Measurements from ENCODE around the gene RBM26. TPM values are rescaled to one million over a fixed set of nuclear protein-coding genes. Genes with fewer than 3 reads are reported as not detected.
"Not testable (repeated sequence)": the region's sequence is repeated elsewhere in the genome, so short reads cannot be mapped to it uniquely, and the experiment has no call there.

RBM26 gene
- total RNA-seq, 4 donors from 2014 or later: 54.7 to 67.5 (median 56.8) TPM

DNA sequence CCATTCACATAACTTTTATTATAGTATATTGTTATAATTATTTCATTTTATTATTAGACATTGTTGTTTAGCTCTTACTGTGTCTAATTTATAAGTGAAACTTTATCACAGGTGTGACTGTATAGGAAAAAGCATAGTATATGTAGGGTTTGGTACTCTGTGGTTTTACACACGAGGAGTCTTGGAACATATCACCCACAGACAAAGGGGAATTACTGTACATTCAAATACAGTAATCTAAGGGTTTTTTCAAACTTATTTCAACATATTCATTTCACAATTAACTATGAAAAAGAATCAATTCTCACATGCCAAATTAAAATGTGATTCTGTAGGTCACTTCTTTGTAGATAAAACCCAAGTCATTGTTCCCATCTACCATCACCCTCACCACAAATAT, 46.0 kb downstream of the RBM26 start:
- no peaks in the 10 kb centered on the region for H3K27me3 ChIP-seq
- no peak overlapping the region for H3K4me3 ChIP-seq (replicated peaks in 1 of 3)
- DNase-seq: no peak
- no peak overlapping the region for H3K27ac ChIP-seq
- intact Hi-C loops (cut with DNase I): no loop called here
- 85 to 90% methylated on average over 1 of the region's 1 CpG for WGBS, 2 donors
- H3K9me3 ChIP-seq: no peaks in the 10 kb centered on the region
- no peaks in the 10 kb centered on the region for H3K4me1 ChIP-seq
- TF ChIP-seq POLR2A (IDR thresholded peaks at IDR 0.05): no peak
- peaks cover 4 to 17% of the 10 kb centered on the region in 2 donors for H3K36me3 ChIP-seq

DNA sequence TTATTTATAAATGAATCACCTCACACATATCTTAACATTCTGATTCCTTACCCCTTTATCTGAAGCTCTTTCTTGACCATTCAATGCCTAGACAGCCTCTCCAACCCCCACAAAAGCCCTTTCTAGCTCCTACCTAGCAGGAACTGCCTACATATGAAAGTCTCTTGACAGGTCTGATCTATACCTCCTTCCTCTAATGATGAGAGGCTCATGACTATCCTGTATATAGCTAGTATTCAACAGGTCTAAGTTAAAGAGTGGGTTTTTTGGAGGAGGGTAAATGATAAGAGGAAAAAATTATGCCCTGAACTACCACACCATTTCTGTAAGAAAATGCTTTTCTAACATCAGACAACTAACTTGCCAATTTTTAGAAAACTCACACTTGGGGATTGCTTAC, 47.0 kb downstream of the RBM26 start:
- no peak overlapping the region for H3K4me3 ChIP-seq (replicated peaks in 1 of 3)
- no peaks in the 10 kb centered on the region for H3K27me3 ChIP-seq
- TF ChIP-seq, protein P1, sequence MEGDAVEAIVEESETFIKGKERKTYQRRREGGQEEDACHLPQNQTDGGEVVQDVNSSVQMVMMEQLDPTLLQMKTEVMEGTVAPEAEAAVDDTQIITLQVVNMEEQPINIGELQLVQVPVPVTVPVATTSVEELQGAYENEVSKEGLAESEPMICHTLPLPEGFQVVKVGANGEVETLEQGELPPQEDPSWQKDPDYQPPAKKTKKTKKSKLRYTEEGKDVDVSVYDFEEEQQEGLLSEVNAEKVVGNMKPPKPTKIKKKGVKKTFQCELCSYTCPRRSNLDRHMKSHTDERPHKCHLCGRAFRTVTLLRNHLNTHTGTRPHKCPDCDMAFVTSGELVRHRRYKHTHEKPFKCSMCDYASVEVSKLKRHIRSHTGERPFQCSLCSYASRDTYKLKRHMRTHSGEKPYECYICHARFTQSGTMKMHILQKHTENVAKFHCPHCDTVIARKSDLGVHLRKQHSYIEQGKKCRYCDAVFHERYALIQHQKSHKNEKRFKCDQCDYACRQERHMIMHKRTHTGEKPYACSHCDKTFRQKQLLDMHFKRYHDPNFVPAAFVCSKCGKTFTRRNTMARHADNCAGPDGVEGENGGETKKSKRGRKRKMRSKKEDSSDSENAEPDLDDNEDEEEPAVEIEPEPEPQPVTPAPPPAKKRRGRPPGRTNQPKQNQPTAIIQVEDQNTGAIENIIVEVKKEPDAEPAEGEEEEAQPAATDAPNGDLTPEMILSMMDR (IDR thresholded peaks at IDR 0.05): no peak
- TF ChIP-seq POLR2A (IDR thresholded peaks at IDR 0.05): no peak
- intact Hi-C loops (cut with DNase I): no loop called here
- no peaks in the 10 kb centered on the region for H3K9me3 ChIP-seq
- H3K36me3 ChIP-seq: peaks cover 0 to 18% of the 10 kb centered on the region in 2 donors
- no peak for DNase-seq
- H3K27ac ChIP-seq: no peak overlapping the region
- H3K4me1 ChIP-seq: no peaks in the 10 kb centered on the region

DNA sequence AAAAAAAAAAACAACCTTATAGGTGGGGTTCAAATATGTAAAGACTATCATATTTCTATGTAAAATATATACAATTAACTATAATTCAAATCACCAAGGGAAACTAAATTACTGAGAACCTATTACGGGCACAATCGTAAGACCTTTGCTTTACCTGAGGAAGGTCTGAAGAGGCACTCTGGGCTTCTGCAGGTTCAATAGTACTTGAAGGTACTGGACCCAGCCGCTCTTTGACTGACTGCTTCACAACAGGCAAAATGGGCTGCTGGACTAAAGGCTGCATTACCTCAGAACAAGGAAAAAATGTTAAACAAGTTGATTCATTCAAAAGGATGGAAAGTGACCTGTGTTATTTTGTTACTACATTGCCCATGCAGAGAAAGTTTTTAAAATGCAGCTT, 51.8 kb downstream of the RBM26 start:
- no peak overlapping the region for H3K27ac ChIP-seq
- H3K4me3 ChIP-seq (replicated peaks in 1 of 3): no peak overlapping the region
- H3K9me3 ChIP-seq: no peaks in the 10 kb centered on the region
- H3K27me3 ChIP-seq: no peaks in the 10 kb centered on the region
- no peak for TF ChIP-seq POLR2A (IDR thresholded peaks at IDR 0.05)
- TF ChIP-seq, protein P1 (IDR thresholded peaks at IDR 0.05): no peak
- DNase-seq: peak; percentile 55 to 56
- intact Hi-C loops (cut with DNase I): no loop called here
- no peaks in the 10 kb centered on the region for H3K4me1 ChIP-seq
- WGBS, 2 donors: 48 to 71% methylated on average over 3 of the region's 3 CpGs
- H3K36me3 ChIP-seq: peaks cover 0 to 18% of the 10 kb centered on the region in 2 donors

DNA sequence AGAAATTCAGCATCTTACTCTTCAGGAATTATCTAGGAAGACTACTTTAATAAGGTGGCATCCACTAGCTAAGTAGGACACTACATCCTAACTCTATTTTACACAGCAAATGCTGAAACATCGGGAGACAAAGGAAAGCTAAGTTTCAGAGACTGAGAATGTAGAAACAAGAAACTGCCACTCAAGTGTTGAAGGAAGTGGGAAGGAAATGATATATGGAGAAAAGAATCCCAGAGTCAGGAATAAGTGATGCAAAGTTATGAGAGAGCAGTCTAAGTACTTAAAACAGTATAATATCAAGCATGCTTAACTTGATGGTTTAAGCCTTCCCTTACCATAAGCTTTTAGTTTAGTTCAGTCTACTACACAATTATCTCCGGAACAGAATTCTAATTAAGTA, 52.4 kb downstream of the RBM26 start:
- Histone ChIP-seq H3K4me1 (no peaks in the 10 kb centered on the region), H3K36me3 (peaks cover 0 to 12% of the 10 kb centered on the region in 2 donors), H3K27me3 (no peaks in the 10 kb centered on the region), H3K27ac (no peak overlapping the region), H3K9me3 (no peaks in the 10 kb centered on the region), H3K4me3 (replicated peaks in 1 of 3) (no peak overlapping the region)
- intact Hi-C loops (cut with DNase I): no loop called here
- no peak for DNase-seq
- TF ChIP-seq, protein P1 (IDR thresholded peaks at IDR 0.05): no peak
- no peak for TF ChIP-seq POLR2A (IDR thresholded peaks at IDR 0.05)
- 78 to 94% methylated on average over 2 of the region's 2 CpGs for WGBS, 2 donors

DNA sequence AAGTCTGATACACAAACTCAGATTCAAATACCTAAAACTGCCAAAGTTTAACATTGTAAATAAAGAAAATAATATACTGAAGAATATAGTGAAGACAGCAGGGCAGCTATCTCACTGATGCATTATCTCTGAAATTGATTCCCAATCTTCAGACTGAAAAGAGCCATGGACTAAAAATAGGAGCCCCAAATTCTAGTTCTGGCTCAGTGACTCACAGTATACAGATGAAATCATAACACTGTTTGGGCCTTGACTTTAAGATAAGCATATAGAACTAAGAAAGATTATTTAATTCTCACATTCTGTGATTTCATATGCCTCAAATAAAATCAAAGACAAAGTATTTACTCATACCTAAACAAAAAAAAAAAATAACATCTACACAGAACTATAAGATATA, 53.9 kb downstream of the RBM26 start:
- peaks cover 0 to 8% of the 10 kb centered on the region in 2 donors for H3K36me3 ChIP-seq

DNA sequence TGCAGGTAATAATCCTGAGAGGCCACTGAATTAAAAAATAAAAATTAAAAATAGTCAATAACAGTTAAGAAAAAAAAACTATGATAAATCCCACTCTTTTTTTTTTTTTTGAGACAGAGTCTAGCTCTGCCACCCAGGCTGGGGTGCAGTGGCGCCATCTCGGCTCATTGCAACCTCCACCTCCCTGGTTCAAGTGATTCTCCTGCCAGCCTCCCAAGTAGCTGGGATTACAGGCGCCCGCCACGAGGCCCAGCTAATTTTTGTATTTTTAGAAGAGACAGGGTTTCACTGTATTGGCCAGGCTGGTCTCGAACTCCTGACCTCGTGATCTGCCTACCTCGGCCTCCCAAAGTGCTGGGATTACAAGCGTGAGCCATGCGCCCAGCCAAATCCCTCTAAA, 56.4 kb downstream of the RBM26 start:
- intact Hi-C loops (cut with DNase I); H3K4me1 ChIP-seq; H3K9me3 ChIP-seq; DNase-seq; H3K36me3 ChIP-seq; H3K27me3 ChIP-seq; H3K27ac ChIP-seq; H3K4me3 ChIP-seq (replicated peaks in 1 of 3): not testable (repeated sequence)
- WGBS, 2 donors: 93 to 97% methylated on average over 10 of the region's 10 CpGs

More for the DNA sequence above, 53.9 kb downstream of the RBM26 start:
- TF ChIP-seq POLR2A (IDR thresholded peaks at IDR 0.05): no peak
- TF ChIP-seq, protein P1 (IDR thresholded peaks at IDR 0.05): no peak
- intact Hi-C loops (cut with DNase I): no loop called here
- Histone ChIP-seq H3K27me3 (no peaks in the 10 kb centered on the region), H3K27ac (no peak overlapping the region), H3K4me1 (no peaks in the 10 kb centered on the region), H3K9me3 (no peaks in the 10 kb centered on the region), H3K4me3 (replicated peaks in 1 of 3) (no peak overlapping the region)
- no peak for DNase-seq

Measured in thyroid gland (tissue), 4 donors.